Mesothelial cell of epicardium (in vitro differentiated cells): ENCODE measurements around the gene AGAP3. TPM values are rescaled to one million over a fixed set of nuclear protein-coding genes. Genes with fewer than 3 reads are reported as not detected.

ENCODE experiments used
- DNase-seq, 2 experiments: peaks; one replicate each; pipeline ENCODE4 v3.0.0; 2021; ENCODE audit warnings: low spot score in 2 of 2; ENCODE audit not compliant: unreplicated experiment in 2 of 2
- H3K27ac Mint-ChIP-seq: 2 replicates; pipeline ENCODE4 v1.8.0; 2021; ENCODE audit warnings: mixed read lengths
- H3K27me3 Mint-ChIP-seq: 2 replicates; pipeline ENCODE4 v1.8.0; 2021; ENCODE audit warnings: low read depth, mixed read lengths
- H3K36me3 Mint-ChIP-seq: 2 replicates; pipeline ENCODE4 v1.8.0; 2021; ENCODE audit warnings: mixed read lengths
- H3K4me1 Mint-ChIP-seq: 2 replicates; pipeline ENCODE4 v1.8.0; 2021; ENCODE audit warnings: mixed read lengths
- H3K4me3 Mint-ChIP-seq: 2 replicates; pipeline ENCODE4 v1.8.0; 2021; ENCODE audit warnings: mild to moderate bottlenecking, moderate library complexity, mixed read lengths
- H3K9me3 Mint-ChIP-seq: 2 replicates; pipeline ENCODE4 v1.8.0; 2021; ENCODE audit warnings: mixed read lengths
- total RNA-seq: library from RNA; stranded (reverse); gene quantifications from 3 replicates; pipeline ENCODE4 v1.2.1, GENCODE V29; 2021
- TF ChIP-seq, protein P1 (sequence below): fragments of 200-600 bp; sonication (generic); IDR thresholded peaks from one replicate; pipeline ENCODE4 v1.5.0; 2021; ENCODE audit warnings: antibody characterized with exemption; ENCODE audit not compliant: unreplicated experiment

The AGAP3 gene
- total RNA-seq, 1 donor from 2014 or later = 134 TPM

DNA sequence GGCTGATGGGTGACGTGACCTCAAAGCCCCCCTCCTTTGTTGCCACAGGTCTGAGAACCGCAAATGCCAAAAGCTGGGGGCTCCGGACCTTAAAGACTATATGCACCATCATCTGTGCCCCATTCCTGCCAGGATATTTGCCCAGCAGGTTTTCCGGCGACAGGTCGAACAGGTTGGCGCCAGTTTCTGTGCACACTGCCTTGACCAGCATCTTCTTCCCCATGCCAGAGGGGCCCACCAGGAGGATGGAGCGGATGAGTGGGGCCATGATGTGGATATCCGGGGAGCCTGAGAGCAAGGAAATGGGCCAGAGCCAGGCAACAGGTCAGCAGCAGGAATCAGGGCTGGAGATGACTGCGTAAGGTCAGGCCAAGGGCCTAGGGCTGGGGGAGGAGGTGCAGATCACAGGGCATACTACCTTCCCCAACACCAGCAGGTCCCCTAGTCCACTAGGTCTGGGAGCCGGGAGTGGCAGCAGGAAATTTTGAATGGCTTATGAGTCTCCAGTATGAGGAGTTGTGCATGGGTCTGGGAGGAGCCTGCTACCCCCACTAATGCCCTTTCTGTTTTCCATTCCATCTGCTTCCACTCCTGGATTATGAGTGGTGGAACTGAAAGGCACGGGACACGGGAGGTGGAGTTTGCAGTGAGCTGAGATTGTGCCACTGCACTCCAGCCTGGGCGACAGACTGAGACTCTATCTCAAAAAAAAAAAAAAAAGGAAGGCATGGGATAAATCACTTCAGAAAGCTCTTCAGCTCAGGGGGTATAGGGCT is 107.1 kb downstream of the AGAP3 start:
- H3K4me1 Mint-ChIP-seq = no peaks in the 10 kb centered on the region
- H3K36me3 Mint-ChIP-seq = no peaks in the 10 kb centered on the region
- no peak for DNase-seq
- no peaks in the 10 kb centered on the region for H3K9me3 Mint-ChIP-seq
- H3K27ac Mint-ChIP-seq = no peak overlapping the region
- no peak overlapping the region for H3K4me3 Mint-ChIP-seq
- TF ChIP-seq, protein P1, sequence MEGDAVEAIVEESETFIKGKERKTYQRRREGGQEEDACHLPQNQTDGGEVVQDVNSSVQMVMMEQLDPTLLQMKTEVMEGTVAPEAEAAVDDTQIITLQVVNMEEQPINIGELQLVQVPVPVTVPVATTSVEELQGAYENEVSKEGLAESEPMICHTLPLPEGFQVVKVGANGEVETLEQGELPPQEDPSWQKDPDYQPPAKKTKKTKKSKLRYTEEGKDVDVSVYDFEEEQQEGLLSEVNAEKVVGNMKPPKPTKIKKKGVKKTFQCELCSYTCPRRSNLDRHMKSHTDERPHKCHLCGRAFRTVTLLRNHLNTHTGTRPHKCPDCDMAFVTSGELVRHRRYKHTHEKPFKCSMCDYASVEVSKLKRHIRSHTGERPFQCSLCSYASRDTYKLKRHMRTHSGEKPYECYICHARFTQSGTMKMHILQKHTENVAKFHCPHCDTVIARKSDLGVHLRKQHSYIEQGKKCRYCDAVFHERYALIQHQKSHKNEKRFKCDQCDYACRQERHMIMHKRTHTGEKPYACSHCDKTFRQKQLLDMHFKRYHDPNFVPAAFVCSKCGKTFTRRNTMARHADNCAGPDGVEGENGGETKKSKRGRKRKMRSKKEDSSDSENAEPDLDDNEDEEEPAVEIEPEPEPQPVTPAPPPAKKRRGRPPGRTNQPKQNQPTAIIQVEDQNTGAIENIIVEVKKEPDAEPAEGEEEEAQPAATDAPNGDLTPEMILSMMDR = no peak
- peaks cover 30% of the 10 kb centered on the region for H3K27me3 Mint-ChIP-seq

Other genes starting within 250 kb of the AGAP3 start
- gene AOC1, start 234.0 kb upstream of the AGAP3 start, total RNA-seq = not detected in 3 replicates
- gene KCNH2, start 108.2 kb upstream of the AGAP3 start, total RNA-seq = 11.2 to 12.3 TPM (median 11.7 TPM) in 3 replicates
- 6.0 to 7.8 TPM (median 6.6 TPM) in 3 replicates for gene NOS3, start 95.5 kb upstream of the AGAP3 start, total RNA-seq
- gene ATG9B, start 62.0 kb upstream of the AGAP3 start, total RNA-seq = 10.6 to 14.0 TPM (median 11.8 TPM) in 3 replicates
- gene ABCB8, start 58.0 kb upstream of the AGAP3 start, total RNA-seq = 39.8 to 48.0 TPM (median 40.7 TPM) in 3 replicates
- 6.1 to 7.9 TPM (median 7.2 TPM) in 3 replicates for gene ASIC3, start 37.9 kb upstream of the AGAP3 start, total RNA-seq
- gene CDK5, start 28.6 kb upstream of the AGAP3 start, total RNA-seq = 17.0 to 17.5 TPM (median 17.4 TPM) in 3 replicates
- gene SLC4A2, start 26.9 kb upstream of the AGAP3 start, total RNA-seq = 236 to 249 TPM (median 243 TPM) in 3 replicates
- 86.8 to 97.6 TPM (median 92.5 TPM) in 3 replicates for gene FASTK, start 5.7 kb upstream of the AGAP3 start, total RNA-seq
- gene TMUB1, start 3.0 kb upstream of the AGAP3 start, total RNA-seq = 34.7 to 38.4 TPM (median 36.5 TPM) in 3 replicates
- gene GBX1, start 81.2 kb downstream of the AGAP3 start, total RNA-seq = 0.20 TPM in 1 of 3 replicates, not detected in the others
- not detected in 3 replicates for gene ASB10, start 100.8 kb downstream of the AGAP3 start, total RNA-seq
- not detected in 3 replicates for gene H2BK1, start 124.0 kb downstream of the AGAP3 start, total RNA-seq
- gene ABCF2, start 140.7 kb downstream of the AGAP3 start, total RNA-seq = 44.9 to 46.2 TPM (median 45.6 TPM) in 3 replicates
- 55.1 to 56.5 TPM (median 56.2 TPM) in 3 replicates for gene CHPF2, start 146.0 kb downstream of the AGAP3 start, total RNA-seq
- gene SMARCD3, start 162.2 kb downstream of the AGAP3 start, total RNA-seq = 114 to 119 TPM (median 116 TPM) in 3 replicates